GM12872 (cell line): ENCODE data around the gene CTR9.

Experiments used
- CTCF ChIP-seq: IDR thresholded peaks from 3 replicates; pipeline ENCODE4 v1.5.1; 2011; ENCODE audit warnings: low read depth, mild to moderate bottlenecking, low read length, moderate library complexity; ENCODE audit not compliant: insufficient read depth

The CTR9 gene

GRCh38 chr11:10808553-10809372, 57.7 kb downstream of the CTR9 start, which contains the start of gene EIF4G2:
Gene EIF4G2 (minus strand): TSS chr11:10808926.
- TF ChIP-seq CTCF = no peak

GRCh38 chr11:10809373-10810160, 58.5 kb downstream of the CTR9 start:
- no peak for TF ChIP-seq CTCF

GRCh38 chr11:10813945-10814344, 62.9 kb downstream of the CTR9 start:
- TF ChIP-seq CTCF = no peak

- no peak for TF ChIP-seq CTCF
These were observed 67.5 kb downstream of the CTR9 start for GRCh38 chr11:10818594-10818993.

GRCh38 chr11:10823152-10823579, 72.1 kb downstream of the CTR9 start:
- TF ChIP-seq CTCF = no peak

- TF ChIP-seq CTCF = no peak
These were observed 73.8 kb downstream of the CTR9 start for GRCh38 chr11:10824888-10825287.

GRCh38 chr11:10828402-10828801, 77.4 kb downstream of the CTR9 start:
- no peak for TF ChIP-seq CTCF
